WTC11 (cell line): Measurements from ENCODE around the gene MKNK2. TPM values are rescaled to one million over a fixed set of nuclear protein-coding genes. Genes with fewer than 3 reads are reported as not detected.

Experiments
- ATAC-seq: fragments of 200-7000 bp; cut with Tn5 transposase; 2 replicates; pipeline ENCODE4 v1.10.0; 2021; ENCODE audit warnings: mild to moderate bottlenecking, moderate library complexity
- CTCF ChIA-PET: fragments of 300-600 bp; sonication (Branson Sonifier 250); formaldehyde crosslinking; loops from one replicate; lab custom pipeline; 2021; ENCODE audit warnings: antibody characterized with exemption; lab: Charles Lee
- POLR2A ChIA-PET: fragments of 350-600 bp; sonication (Branson Sonifier 250); formaldehyde crosslinking; loops from one replicate; lab custom pipeline; 2021; ENCODE audit warnings: antibody characterized with exemption; lab: Charles Lee
- DNase-seq: peaks from one replicate; pipeline ENCODE4 v3.0.0; 2021; ENCODE audit warnings: low spot score
- H3K27ac Mint-ChIP-seq: 2 replicates; pipeline ENCODE4 v1.8.0; 2021; ENCODE audit warnings: mixed read lengths
- H3K27me3 Mint-ChIP-seq: 2 replicates; pipeline ENCODE4 v1.8.0; 2021; ENCODE audit warnings: low read depth, mild to moderate bottlenecking, moderate library complexity, mixed read lengths
- H3K36me3 Mint-ChIP-seq: 2 replicates; pipeline ENCODE4 v1.8.0; 2021; ENCODE audit warnings: mixed read lengths
- H3K4me1 Mint-ChIP-seq: 2 replicates; pipeline ENCODE4 v1.8.0; 2022; ENCODE audit warnings: mixed read lengths
- H3K4me3 Mint-ChIP-seq: 2 replicates; pipeline ENCODE4 v1.8.0; 2021; ENCODE audit warnings: mild to moderate bottlenecking, moderate library complexity, mixed read lengths
- H3K9me3 Mint-ChIP-seq: 2 replicates; pipeline ENCODE4 v1.8.0; 2021; ENCODE audit warnings: mixed read lengths
- CBFB ChIP-seq: sonication (generic); formaldehyde crosslinking; IDR thresholded peaks from 2 replicates; pipeline ENCODE4 v1.8.1; 2022; ENCODE audit warnings: mild to moderate bottlenecking, low read depth, missing genetic modification reagents
- CREB1 ChIP-seq: sonication (generic); formaldehyde crosslinking; IDR thresholded peaks from 2 replicates; pipeline ENCODE4 v1.8.0; 2023; ENCODE audit warnings: mild to moderate bottlenecking, missing genetic modification reagents
- ELF4 ChIP-seq: sonication (generic); formaldehyde crosslinking; IDR thresholded peaks from 2 replicates; pipeline ENCODE4 v1.8.1; 2022; ENCODE audit warnings: low read depth, mild to moderate bottlenecking, moderate library complexity, missing genetic modification reagents
- FOXK1 ChIP-seq: sonication (generic); formaldehyde crosslinking; IDR thresholded peaks from 2 replicates; pipeline ENCODE4 v1.8.0; 2022; ENCODE audit warnings: mild to moderate bottlenecking, moderate library complexity, missing genetic modification reagents
- FOXP1 ChIP-seq: sonication (generic); formaldehyde crosslinking; IDR thresholded peaks from 2 replicates; pipeline ENCODE4 v1.8.0; 2022; ENCODE audit warnings: missing genetic modification reagents, mild to moderate bottlenecking, moderate library complexity, borderline replicate concordance
- GTF2I ChIP-seq: fragments of 250-450 bp; sonication (Bioruptor Pico); conservative IDR thresholded peaks from 2 replicates; pipeline ENCODE4 v1.4.0; 2021; ENCODE audit warnings: mild to moderate bottlenecking
- HMGA2 ChIP-seq: fragments of 250-450 bp; sonication (Bioruptor Pico); IDR thresholded peaks from 2 replicates; pipeline ENCODE4 v1.4.0; 2021; ENCODE audit warnings: mild to moderate bottlenecking, moderate library complexity
- NFE2L1 ChIP-seq: sonication (generic); formaldehyde crosslinking; IDR thresholded peaks from 2 replicates; pipeline ENCODE4 v1.8.1; 2023; ENCODE audit warnings: missing genetic modification reagents
- OVOL2 ChIP-seq: fragments of 250-450 bp; sonication (Bioruptor Pico); IDR thresholded peaks from 2 replicates; pipeline ENCODE4 v1.9.0; 2021; ENCODE audit warnings: mild to moderate bottlenecking, borderline replicate concordance
- SOX15 ChIP-seq: fragments of 250-450 bp; sonication (Bioruptor Pico); IDR thresholded peaks from 2 replicates; pipeline ENCODE4 v1.9.0; 2021; ENCODE audit warnings: mild to moderate bottlenecking
- TEAD1 ChIP-seq: sonication (generic); formaldehyde crosslinking; IDR thresholded peaks from 2 replicates; pipeline ENCODE4 v1.8.0; 2022; ENCODE audit warnings: mild to moderate bottlenecking, missing genetic modification reagents
- ZNF138 ChIP-seq: sonication (generic); formaldehyde crosslinking; conservative IDR thresholded peaks from 2 replicates; pipeline ENCODE4 v1.8.1; 2022; ENCODE audit warnings: mild to moderate bottlenecking, moderate library complexity, missing genetic modification reagents
- ZNF396 ChIP-seq: fragments of 250-450 bp; sonication (Bioruptor Pico); IDR thresholded peaks from 2 replicates; pipeline ENCODE4 v1.8.0; 2021; ENCODE audit warnings: mild to moderate bottlenecking, moderate library complexity, borderline replicate concordance
- total RNA-seq: library from RNA; stranded (reverse); gene quantifications from 3 replicates; pipeline ENCODE4 v1.2.3, GENCODE V29; 2021
- TF ChIP-seq, protein P1 (sequence below): fragments of 250-450 bp; sonication (Bioruptor Pico); IDR thresholded peaks from 2 replicates; pipeline ENCODE4 v1.9.0; 2021; ENCODE audit warnings: mild to moderate bottlenecking, borderline replicate concordance
- TF ChIP-seq, protein P2 (sequence below): sonication (generic); formaldehyde crosslinking; conservative IDR thresholded peaks from 2 replicates; pipeline ENCODE4 v1.8.1; 2022; ENCODE audit warnings: mild to moderate bottlenecking, missing genetic modification reagents
- TF ChIP-seq, protein P3 (sequence below): sonication (generic); formaldehyde crosslinking; IDR thresholded peaks from 2 replicates; pipeline ENCODE4 v1.8.1; 2023; ENCODE audit warnings: mild to moderate bottlenecking, missing genetic modification reagents, moderate library complexity
- TF ChIP-seq, protein P4 (sequence below): sonication (generic); formaldehyde crosslinking; IDR thresholded peaks from 2 replicates; pipeline ENCODE4 v1.8.0; 2022; ENCODE audit warnings: mild to moderate bottlenecking, missing genetic modification reagents
- TF ChIP-seq, protein P5 (sequence below): sonication (generic); formaldehyde crosslinking; IDR thresholded peaks from 2 replicates; pipeline ENCODE4 v1.8.1; 2023; ENCODE audit warnings: mild to moderate bottlenecking, missing genetic modification reagents
- TF ChIP-seq, protein P6 (sequence below): fragments of 250-450 bp; sonication (Bioruptor Pico); IDR thresholded peaks from 2 replicates; pipeline ENCODE4 v1.8.0; 2021; ENCODE audit warnings: mild to moderate bottlenecking
- TF ChIP-seq, protein P7 (sequence below): sonication (generic); formaldehyde crosslinking; IDR thresholded peaks from 2 replicates; pipeline ENCODE4 v1.8.0; 2022; ENCODE audit warnings: missing genetic modification reagents
- TF ChIP-seq, protein P8 (sequence below): sonication (generic); formaldehyde crosslinking; IDR thresholded peaks from 2 replicates; pipeline ENCODE4 v1.8.1; 2022; ENCODE audit warnings: mild to moderate bottlenecking, moderate library complexity, missing genetic modification reagents
- TF ChIP-seq, protein P9 (sequence below): fragments of 250-450 bp; sonication (Bioruptor Pico); IDR thresholded peaks from 2 replicates; pipeline ENCODE4 v1.9.0; 2021; ENCODE audit warnings: mild to moderate bottlenecking

The MKNK2 gene
- total RNA-seq, 1 experiment from 2014 or later: 165 TPM

DNA sequence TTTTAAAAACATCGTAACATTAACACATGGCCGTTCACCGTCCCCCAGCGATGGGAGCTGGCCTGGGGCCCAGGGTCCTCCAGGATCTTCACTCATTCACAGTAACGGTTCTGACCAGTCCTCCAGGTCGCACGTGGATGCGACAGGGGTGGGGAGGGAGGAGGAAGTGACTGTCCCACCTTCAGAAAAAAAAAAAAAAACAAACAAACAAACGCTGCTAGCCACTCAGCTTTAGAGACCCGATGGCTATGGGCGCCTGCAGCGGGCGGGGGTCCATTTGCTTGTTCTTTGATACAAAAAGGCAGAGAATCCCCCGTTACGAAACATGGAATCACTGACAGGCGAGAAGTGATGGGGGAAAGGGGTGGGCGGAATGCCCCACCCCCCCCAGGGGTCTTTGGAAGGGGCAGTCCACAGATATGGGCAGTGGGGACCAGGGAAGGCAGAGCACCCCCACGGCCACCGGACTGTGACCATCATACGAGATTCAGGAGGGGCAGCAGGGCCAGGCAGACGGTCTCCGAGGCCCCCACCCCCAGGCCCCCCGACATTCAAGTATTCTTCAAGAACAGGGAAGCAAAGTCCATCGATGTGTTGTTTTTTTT, 13.3 kb downstream of the MKNK2 start (continued):
- TF ChIP-seq, protein P1, sequence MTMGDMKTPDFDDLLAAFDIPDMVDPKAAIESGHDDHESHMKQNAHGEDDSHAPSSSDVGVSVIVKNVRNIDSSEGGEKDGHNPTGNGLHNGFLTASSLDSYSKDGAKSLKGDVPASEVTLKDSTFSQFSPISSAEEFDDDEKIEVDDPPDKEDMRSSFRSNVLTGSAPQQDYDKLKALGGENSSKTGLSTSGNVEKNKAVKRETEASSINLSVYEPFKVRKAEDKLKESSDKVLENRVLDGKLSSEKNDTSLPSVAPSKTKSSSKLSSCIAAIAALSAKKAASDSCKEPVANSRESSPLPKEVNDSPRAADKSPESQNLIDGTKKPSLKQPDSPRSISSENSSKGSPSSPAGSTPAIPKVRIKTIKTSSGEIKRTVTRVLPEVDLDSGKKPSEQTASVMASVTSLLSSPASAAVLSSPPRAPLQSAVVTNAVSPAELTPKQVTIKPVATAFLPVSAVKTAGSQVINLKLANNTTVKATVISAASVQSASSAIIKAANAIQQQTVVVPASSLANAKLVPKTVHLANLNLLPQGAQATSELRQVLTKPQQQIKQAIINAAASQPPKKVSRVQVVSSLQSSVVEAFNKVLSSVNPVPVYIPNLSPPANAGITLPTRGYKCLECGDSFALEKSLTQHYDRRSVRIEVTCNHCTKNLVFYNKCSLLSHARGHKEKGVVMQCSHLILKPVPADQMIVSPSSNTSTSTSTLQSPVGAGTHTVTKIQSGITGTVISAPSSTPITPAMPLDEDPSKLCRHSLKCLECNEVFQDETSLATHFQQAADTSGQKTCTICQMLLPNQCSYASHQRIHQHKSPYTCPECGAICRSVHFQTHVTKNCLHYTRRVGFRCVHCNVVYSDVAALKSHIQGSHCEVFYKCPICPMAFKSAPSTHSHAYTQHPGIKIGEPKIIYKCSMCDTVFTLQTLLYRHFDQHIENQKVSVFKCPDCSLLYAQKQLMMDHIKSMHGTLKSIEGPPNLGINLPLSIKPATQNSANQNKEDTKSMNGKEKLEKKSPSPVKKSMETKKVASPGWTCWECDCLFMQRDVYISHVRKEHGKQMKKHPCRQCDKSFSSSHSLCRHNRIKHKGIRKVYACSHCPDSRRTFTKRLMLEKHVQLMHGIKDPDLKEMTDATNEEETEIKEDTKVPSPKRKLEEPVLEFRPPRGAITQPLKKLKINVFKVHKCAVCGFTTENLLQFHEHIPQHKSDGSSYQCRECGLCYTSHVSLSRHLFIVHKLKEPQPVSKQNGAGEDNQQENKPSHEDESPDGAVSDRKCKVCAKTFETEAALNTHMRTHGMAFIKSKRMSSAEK (CRISPR knock-in tag): no peak
- TF ChIP-seq, protein P2, sequence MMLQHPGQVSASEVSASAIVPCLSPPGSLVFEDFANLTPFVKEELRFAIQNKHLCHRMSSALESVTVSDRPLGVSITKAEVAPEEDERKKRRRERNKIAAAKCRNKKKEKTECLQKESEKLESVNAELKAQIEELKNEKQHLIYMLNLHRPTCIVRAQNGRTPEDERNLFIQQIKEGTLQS: no peak
- TF ChIP-seq, protein P3, sequence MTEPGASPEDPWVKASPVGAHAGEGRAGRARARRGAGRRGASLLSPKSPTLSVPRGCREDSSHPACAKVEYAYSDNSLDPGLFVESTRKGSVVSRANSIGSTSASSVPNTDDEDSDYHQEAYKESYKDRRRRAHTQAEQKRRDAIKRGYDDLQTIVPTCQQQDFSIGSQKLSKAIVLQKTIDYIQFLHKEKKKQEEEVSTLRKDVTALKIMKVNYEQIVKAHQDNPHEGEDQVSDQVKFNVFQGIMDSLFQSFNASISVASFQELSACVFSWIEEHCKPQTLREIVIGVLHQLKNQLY: no peak
- TF ChIP-seq OVOL2 (CRISPR knock-in tag): no peak
- no peak for TF ChIP-seq ZNF396 (CRISPR knock-in tag)
- TF ChIP-seq, protein P4, sequence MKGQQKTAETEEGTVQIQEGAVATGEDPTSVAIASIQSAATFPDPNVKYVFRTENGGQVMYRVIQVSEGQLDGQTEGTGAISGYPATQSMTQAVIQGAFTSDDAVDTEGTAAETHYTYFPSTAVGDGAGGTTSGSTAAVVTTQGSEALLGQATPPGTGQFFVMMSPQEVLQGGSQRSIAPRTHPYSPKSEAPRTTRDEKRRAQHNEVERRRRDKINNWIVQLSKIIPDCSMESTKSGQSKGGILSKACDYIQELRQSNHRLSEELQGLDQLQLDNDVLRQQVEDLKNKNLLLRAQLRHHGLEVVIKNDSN (CRISPR knock-in tag): no peak
- no peak for TF ChIP-seq TEAD1 (CRISPR knock-in tag)
- no peak for TF ChIP-seq CREB1 (CRISPR knock-in tag)
- no peak for TF ChIP-seq FOXP1 (CRISPR knock-in tag)

DNA sequence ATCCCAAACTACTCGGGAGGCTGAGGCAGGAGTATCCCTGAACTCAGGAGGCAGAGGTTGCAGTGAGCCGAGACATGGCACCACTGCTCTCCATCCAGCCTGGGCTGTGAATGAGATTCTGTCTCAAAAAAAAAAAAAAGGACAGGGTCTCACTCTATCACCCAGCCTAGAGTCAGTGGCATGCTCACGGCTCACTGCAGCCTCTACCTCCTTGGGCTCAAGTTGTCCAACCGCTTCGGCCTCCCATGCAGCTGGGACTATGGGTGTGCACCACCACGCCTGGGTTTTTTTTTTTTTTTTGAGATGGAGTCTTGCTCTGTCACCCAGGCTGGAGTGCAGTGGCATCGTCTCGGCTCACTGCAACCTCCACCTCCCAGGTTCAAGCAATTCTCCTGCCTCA, 14.6 kb downstream of the MKNK2 start:
- Mint-ChIP-seq H3K4me3 (no peak overlapping the region), H3K27me3 (peaks cover 2% of the 10 kb centered on the region; the same call in 1 of the 2 replicates), H3K4me1 (peaks cover 17% of the 10 kb centered on the region), H3K27ac (no peak overlapping the region), H3K36me3 (peaks cover 6% of the 10 kb centered on the region; the same call in 1 of the 2 replicates), H3K9me3 (0 out of 2 replicates have a peak, but pooled peaks cover 4% of the 10 kb centered on the region)
- DNase-seq (no peak), ATAC-seq (no peak)
- POLR2A ChIA-PET: interaction anchor here (2.4 kb wide), 1 partner anchor 16 kb away, joined by 17 read pairs; no protein-coding TSS in a partner anchor
- CTCF ChIA-PET: interaction anchor here (0.5 to 2.1 kb wide), 3 partner anchors 15 to 139 kb away, joined by 4 to 12 read pairs (median 12); partner anchors contain the start of gene MKNK2
- TF ChIP-seq SOX15 (CRISPR knock-in tag) (no peak), HMGA2 (CRISPR knock-in tag) (no peak), ELF4 (CRISPR knock-in tag) (no peak), CBFB (no peak), NFE2L1 (CRISPR knock-in tag) (no peak), ZNF138 (CRISPR knock-in tag) (no peak), FOXK1 (CRISPR knock-in tag) (no peak), GTF2I (no peak), FOXP1 (CRISPR knock-in tag) (no peak)
- TF ChIP-seq, protein P5, sequence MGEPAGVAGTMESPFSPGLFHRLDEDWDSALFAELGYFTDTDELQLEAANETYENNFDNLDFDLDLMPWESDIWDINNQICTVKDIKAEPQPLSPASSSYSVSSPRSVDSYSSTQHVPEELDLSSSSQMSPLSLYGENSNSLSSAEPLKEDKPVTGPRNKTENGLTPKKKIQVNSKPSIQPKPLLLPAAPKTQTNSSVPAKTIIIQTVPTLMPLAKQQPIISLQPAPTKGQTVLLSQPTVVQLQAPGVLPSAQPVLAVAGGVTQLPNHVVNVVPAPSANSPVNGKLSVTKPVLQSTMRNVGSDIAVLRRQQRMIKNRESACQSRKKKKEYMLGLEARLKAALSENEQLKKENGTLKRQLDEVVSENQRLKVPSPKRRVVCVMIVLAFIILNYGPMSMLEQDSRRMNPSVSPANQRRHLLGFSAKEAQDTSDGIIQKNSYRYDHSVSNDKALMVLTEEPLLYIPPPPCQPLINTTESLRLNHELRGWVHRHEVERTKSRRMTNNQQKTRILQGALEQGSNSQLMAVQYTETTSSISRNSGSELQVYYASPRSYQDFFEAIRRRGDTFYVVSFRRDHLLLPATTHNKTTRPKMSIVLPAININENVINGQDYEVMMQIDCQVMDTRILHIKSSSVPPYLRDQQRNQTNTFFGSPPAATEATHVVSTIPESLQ (CRISPR knock-in tag): no peak
- TF ChIP-seq, protein P6, sequence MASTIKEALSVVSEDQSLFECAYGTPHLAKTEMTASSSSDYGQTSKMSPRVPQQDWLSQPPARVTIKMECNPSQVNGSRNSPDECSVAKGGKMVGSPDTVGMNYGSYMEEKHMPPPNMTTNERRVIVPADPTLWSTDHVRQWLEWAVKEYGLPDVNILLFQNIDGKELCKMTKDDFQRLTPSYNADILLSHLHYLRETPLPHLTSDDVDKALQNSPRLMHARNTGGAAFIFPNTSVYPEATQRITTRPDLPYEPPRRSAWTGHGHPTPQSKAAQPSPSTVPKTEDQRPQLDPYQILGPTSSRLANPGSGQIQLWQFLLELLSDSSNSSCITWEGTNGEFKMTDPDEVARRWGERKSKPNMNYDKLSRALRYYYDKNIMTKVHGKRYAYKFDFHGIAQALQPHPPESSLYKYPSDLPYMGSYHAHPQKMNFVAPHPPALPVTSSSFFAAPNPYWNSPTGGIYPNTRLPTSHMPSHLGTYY (CRISPR knock-in tag): no peak
- TF ChIP-seq, protein P7, sequence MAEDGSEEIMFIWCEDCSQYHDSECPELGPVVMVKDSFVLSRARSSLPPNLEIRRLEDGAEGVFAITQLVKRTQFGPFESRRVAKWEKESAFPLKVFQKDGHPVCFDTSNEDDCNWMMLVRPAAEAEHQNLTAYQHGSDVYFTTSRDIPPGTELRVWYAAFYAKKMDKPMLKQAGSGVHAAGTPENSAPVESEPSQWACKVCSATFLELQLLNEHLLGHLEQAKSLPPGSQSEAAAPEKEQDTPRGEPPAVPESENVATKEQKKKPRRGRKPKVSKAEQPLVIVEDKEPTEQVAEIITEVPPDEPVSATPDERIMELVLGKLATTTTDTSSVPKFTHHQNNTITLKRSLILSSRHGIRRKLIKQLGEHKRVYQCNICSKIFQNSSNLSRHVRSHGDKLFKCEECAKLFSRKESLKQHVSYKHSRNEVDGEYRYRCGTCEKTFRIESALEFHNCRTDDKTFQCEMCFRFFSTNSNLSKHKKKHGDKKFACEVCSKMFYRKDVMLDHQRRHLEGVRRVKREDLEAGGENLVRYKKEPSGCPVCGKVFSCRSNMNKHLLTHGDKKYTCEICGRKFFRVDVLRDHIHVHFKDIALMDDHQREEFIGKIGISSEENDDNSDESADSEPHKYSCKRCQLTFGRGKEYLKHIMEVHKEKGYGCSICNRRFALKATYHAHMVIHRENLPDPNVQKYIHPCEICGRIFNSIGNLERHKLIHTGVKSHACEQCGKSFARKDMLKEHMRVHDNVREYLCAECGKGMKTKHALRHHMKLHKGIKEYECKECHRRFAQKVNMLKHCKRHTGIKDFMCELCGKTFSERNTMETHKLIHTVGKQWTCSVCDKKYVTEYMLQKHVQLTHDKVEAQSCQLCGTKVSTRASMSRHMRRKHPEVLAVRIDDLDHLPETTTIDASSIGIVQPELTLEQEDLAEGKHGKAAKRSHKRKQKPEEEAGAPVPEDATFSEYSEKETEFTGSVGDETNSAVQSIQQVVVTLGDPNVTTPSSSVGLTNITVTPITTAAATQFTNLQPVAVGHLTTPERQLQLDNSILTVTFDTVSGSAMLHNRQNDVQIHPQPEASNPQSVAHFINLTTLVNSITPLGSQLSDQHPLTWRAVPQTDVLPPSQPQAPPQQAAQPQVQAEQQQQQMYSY (CRISPR knock-in tag): no peak
- TF ChIP-seq, protein P8, sequence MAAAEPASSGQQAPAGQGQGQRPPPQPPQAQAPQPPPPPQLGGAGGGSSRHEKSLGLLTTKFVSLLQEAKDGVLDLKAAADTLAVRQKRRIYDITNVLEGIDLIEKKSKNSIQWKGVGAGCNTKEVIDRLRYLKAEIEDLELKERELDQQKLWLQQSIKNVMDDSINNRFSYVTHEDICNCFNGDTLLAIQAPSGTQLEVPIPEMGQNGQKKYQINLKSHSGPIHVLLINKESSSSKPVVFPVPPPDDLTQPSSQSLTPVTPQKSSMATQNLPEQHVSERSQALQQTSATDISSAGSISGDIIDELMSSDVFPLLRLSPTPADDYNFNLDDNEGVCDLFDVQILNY (CRISPR knock-in tag): no peak
- TF ChIP-seq, protein P9, sequence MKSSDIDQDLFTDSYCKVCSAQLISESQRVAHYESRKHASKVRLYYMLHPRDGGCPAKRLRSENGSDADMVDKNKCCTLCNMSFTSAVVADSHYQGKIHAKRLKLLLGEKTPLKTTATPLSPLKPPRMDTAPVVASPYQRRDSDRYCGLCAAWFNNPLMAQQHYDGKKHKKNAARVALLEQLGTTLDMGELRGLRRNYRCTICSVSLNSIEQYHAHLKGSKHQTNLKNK (CRISPR knock-in tag): no peak
